Neural progenitor cell (in vitro differentiated cells): ENCODE measurements around the gene URB1.

Source experiments
- CTCF ChIP-seq: fragments of 200-600 bp; sonication (generic); IDR thresholded peaks from 2 replicates; pipeline ENCODE4 v1.5.1; 2017; ENCODE audit warnings: antibody characterized with exemption, mild to moderate bottlenecking
- EZH2 ChIP-seq: fragments of 200-600 bp; sonication (generic); IDR thresholded peaks from 2 replicates; pipeline ENCODE4 v1.6.1; 2017; ENCODE audit warnings: antibody characterized with exemption, mild to moderate bottlenecking, moderate library complexity
- EZH2phosphoT487 ChIP-seq: fragments of 200-600 bp; sonication (generic); IDR thresholded peaks from 2 replicates; pipeline ENCODE4 v1.6.1; 2017; ENCODE audit warnings: antibody characterized with exemption

DNA sequence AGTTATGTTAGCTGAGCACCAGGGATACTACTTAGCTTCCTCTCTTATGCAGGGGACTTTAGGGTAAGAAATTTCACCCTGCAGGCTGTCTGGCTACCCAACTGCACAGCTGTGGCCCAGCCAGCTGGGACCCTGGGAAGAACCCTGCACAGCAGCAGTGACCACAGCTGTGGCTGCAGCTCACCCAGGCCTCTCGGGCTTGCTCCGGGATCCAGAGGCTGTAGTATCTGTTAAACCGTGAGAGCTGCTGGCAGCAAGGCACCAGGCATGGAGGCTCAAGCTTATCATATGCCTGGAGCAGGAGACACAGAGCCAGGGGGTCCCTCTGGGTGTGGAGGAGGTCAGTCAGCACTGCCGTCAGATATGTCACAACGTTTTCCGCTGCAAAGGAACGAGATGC is 40.3 kb downstream of the URB1 start:
- TF ChIP-seq CTCF (no peak), EZH2phosphoT487 (no peak), EZH2 (no peak)
